ENCODE results near the gene KATNAL1. TPM values are rescaled to one million over a fixed set of nuclear protein-coding genes. Genes with fewer than 3 reads are reported as not detected.

Gene KATNAL1
- total and polyA plus RNA-seq, 2 experiments from 2014 or later, result 2.1 to 9.8 TPM

- Histone ChIP-seq H3K27ac (no peak overlapping the region), H3K4me1 (ENCODE audit: insufficient read depth) (no peaks in the 10 kb centered on the region), H2AFZ (no peak overlapping the region), H3K27me3 (no peaks in the 10 kb centered on the region), H3K36me3 (replicated peaks; ENCODE audit: insufficient read depth, low read depth) (no peaks in the 10 kb centered on the region), H3K9me3 (ENCODE audit: low read depth) (no peaks in the 10 kb centered on the region), H3K4me2 (no peak overlapping the region), H3K79me2 (no peaks in the 10 kb centered on the region), H3K4me3 (no peak overlapping the region), H4K20me1 (ENCODE audit: insufficient read depth, poor library complexity, severe bottlenecking) (no peaks in the 10 kb centered on the region), H3K9me2 (replicated peaks; ENCODE audit: insufficient read depth) (no peaks in the 10 kb centered on the region)
- WGBS (ENCODE audit: low lambda C conversion rate, missing lambda C conversion rate), result 78% methylated on average over 11 of the region's 11 CpGs
- TF ChIP-seq EZH2phosphoT487 (IDR thresholded peaks at IDR 0.05; ENCODE audit: low read depth, severe bottlenecking, unreplicated experiment), result no peak
- TF ChIP-seq EZH2 (IDR thresholded peaks at IDR 0.05; ENCODE audit: borderline replicate concordance), result no peak
- no peak for TF ChIP-seq CTCF (IDR thresholded peaks at IDR 0.05; ENCODE audit: poor library complexity)
- DNase-seq (ENCODE audit: low spot score), result no peak
Observed at GRCh38 chr13:30165796-30166195, 141.6 kb downstream of the KATNAL1 start.

DNA sequence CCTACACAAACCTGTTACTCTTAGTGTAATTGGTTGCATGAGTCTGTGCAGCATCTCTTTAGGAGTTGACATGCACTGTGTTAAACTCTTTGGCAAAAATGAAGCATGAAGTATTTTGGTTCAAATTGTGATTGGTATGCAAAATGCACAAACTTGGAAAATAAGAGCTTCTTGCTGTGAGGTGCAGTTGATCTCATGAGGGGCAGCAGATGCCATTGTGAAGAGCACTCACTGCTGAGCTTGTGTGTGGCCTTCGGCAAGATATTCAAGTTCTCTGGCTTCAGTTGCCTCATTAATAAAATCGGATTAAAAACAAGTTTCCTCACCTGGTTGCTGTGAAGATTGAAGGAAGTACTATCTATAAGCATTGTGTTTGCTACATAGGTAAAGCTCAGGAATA, 142.3 kb downstream of the KATNAL1 start:
- no peaks in the 10 kb centered on the region for H3K79me2 ChIP-seq
- no peaks in the 10 kb centered on the region for H3K9me2 ChIP-seq (replicated peaks; ENCODE audit: insufficient read depth)
- no peaks in the 10 kb centered on the region for H4K20me1 ChIP-seq (ENCODE audit: insufficient read depth, poor library complexity, severe bottlenecking)
- no peak overlapping the region for H3K4me2 ChIP-seq
- no peaks in the 10 kb centered on the region for H3K9me3 ChIP-seq (ENCODE audit: low read depth)
- H2AFZ ChIP-seq, result no peak overlapping the region
- no peaks in the 10 kb centered on the region for H3K36me3 ChIP-seq (replicated peaks; ENCODE audit: insufficient read depth, low read depth)
- no peak for DNase-seq (ENCODE audit: low spot score)
- H3K27ac ChIP-seq, result no peak overlapping the region
- H3K4me1 ChIP-seq (ENCODE audit: insufficient read depth), result no peaks in the 10 kb centered on the region
- no peak overlapping the region for H3K4me3 ChIP-seq
- H3K27me3 ChIP-seq, result no peaks in the 10 kb centered on the region
- TF ChIP-seq CTCF (IDR thresholded peaks at IDR 0.05; ENCODE audit: poor library complexity), result no peak
- no peak for TF ChIP-seq EZH2phosphoT487 (IDR thresholded peaks at IDR 0.05; ENCODE audit: low read depth, severe bottlenecking, unreplicated experiment)
- 89% methylated on average over 2 of the region's 2 CpGs for WGBS (ENCODE audit: low lambda C conversion rate, missing lambda C conversion rate)

DNA sequence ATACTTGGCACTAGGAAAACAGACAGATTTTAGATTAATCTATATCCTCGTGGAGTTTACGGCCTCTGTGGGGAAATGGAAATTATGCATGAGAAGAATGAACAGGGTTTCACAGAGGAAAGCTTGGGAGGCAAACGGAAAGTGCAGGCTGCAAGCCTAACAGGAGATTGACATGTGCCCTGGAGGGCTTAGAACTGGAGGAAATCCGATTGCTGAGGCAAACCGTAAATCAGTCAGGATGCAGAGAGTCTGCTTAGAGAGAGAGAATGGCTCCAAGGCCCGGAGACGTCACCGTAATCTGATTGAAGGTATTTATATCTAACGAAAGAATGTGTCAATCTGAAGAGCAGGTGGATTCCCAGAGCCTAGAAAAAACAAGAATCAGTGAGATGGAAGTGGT, 143.2 kb downstream of the KATNAL1 start:
- H3K36me3 ChIP-seq (replicated peaks; ENCODE audit: insufficient read depth, low read depth), result no peaks in the 10 kb centered on the region
- H3K79me2 ChIP-seq, result no peaks in the 10 kb centered on the region
- no peak for DNase-seq (ENCODE audit: low spot score)
- no peak overlapping the region for H3K4me2 ChIP-seq
- H3K4me3 ChIP-seq, result no peak overlapping the region
- 57% methylated on average over 9 of the region's 9 CpGs for WGBS (ENCODE audit: low lambda C conversion rate, missing lambda C conversion rate)
- no peaks in the 10 kb centered on the region for H4K20me1 ChIP-seq (ENCODE audit: insufficient read depth, poor library complexity, severe bottlenecking)
- no peaks in the 10 kb centered on the region for H3K27me3 ChIP-seq
- H3K27ac ChIP-seq, result no peak overlapping the region
- TF ChIP-seq CTCF (IDR thresholded peaks at IDR 0.05; ENCODE audit: poor library complexity), result no peak
- H3K4me1 ChIP-seq (ENCODE audit: insufficient read depth), result no peaks in the 10 kb centered on the region
- no peaks in the 10 kb centered on the region for H3K9me3 ChIP-seq (ENCODE audit: low read depth)
- no peak overlapping the region for H2AFZ ChIP-seq
- no peaks in the 10 kb centered on the region for H3K9me2 ChIP-seq (replicated peaks; ENCODE audit: insufficient read depth)

DNA sequence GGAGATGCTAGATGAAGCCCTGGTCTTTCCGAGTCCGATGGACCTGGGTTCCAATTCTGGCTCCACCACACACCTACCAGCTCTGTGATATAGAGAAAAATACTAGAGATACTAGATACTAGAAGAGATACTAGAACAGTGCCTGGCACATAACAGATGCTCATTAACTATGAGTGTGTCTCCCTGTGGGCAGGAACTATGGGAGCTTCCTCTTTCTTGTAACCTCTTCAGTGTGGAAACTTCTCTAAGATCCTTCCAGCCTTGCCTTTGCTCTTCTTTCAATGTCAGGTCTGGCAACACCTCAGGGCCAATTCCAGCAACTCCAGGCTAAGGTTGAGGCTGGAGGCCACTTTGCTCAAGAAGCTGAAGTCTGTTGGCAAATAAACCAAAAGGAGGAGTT, 143.9 kb downstream of the KATNAL1 start:
- Histone ChIP-seq H3K4me1 (ENCODE audit: insufficient read depth) (no peaks in the 10 kb centered on the region), H3K9me3 (ENCODE audit: low read depth) (no peaks in the 10 kb centered on the region), H4K20me1 (ENCODE audit: insufficient read depth, poor library complexity, severe bottlenecking) (no peaks in the 10 kb centered on the region), H3K27me3 (no peaks in the 10 kb centered on the region), H3K9me2 (replicated peaks; ENCODE audit: insufficient read depth) (no peaks in the 10 kb centered on the region), H3K4me3 (no peak overlapping the region), H3K4me2 (no peak overlapping the region), H3K79me2 (no peaks in the 10 kb centered on the region), H2AFZ (no peak overlapping the region), H3K27ac (no peak overlapping the region), H3K36me3 (replicated peaks; ENCODE audit: insufficient read depth, low read depth) (no peaks in the 10 kb centered on the region)
- DNase-seq (ENCODE audit: low spot score), result no peak
- TF ChIP-seq CTCF (IDR thresholded peaks at IDR 0.05; ENCODE audit: poor library complexity) (no peak), EZH2 (IDR thresholded peaks at IDR 0.05; ENCODE audit: borderline replicate concordance) (no peak), EZH2phosphoT487 (IDR thresholded peaks at IDR 0.05; ENCODE audit: low read depth, severe bottlenecking, unreplicated experiment) (no peak)
- 97% methylated on average over 2 of the region's 2 CpGs for WGBS (ENCODE audit: low lambda C conversion rate, missing lambda C conversion rate)
